ENCODE results near the gene ACTN1. TPM values are rescaled to one million over a fixed set of nuclear protein-coding genes. Genes with fewer than 3 reads are reported as not detected.
A peak's percentile ranks its signal among the peaks of the same experiment; 100 is the strongest.

Gene ACTN1
- total RNA-seq, 4 donors from 2014 or later = 10.0 to 17.3 (median 14.1) TPM

DNA sequence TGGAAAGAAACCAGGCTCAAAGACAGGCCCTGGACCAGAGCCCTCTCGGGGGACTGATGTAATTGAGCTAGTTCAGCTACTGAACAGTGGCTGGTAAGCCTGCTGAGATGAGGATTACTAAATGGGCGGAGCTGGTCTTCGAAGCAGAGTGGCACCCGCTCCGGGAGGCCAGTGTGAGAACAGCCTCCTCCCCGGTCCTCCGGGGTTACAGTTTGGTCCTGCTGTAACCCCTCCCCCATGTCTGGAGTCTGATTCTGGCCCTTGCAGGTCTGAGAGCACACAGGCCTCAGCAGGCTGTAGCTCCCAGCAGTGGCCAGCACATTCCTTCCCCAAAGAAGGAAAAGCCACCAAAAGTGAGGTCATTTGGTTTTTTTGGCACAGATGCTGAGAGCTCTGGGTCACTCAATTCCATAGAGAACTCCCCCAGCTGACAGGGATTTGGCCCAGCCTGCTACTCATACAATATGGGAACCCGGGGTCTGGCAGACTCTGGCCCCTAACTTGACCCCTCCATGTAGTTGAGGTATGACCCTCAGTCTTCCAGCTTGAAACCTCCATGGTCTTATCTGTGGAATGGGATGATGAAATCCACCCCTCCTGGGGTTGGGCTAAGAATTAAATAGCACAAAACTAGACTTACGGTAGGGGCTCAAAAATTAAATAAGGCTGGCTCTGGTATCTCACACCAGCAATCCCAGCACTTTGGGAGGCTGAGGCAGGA lies 39.0 kb downstream of the ACTN1 start:
- in situ Hi-C loops (cut with MboI; ENCODE audit: low sequenced_read_pairs in 4 of 4) = no loop called here
- H3K4me3 ChIP-seq = no peak overlapping the region
- peaks cover 30 to 36% of the 10 kb centered on the region in 2 donors for H3K4me1 ChIP-seq

DNA sequence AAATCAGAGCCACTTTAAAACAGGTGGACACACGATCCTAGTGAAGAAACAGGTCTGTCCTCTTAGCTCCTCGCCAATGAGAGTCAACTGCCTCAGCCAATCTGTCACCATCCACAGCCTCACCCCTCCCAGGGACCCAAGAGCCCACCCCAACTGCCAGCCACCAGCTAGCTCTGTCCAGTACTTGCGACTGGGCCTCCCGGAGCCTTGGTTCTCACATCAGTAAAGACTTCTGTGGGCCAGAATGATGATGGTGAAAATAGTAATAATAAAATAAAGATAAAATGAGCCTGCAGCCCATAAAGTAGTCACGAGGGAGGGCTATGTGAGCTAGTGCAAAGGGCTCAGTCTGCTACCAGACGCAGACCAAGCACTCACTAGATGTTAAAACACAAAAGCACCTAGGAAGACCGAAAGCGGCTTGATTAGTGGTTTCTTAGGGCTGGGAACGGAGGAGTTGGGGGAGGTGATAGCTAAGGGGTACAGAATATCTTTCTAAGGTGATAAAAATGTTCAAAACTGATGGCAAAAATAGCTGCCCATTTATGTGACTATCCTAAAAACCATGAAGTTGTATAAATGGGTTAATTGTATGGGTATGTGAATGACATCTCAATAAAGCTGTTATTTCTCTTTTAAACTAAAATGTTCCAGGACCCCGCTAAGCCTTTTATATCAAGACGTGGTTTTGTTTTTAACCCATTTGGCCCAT lies 39.8 kb downstream of the ACTN1 start:
- no peak for ATAC-seq
- intact Hi-C loops (cut with DNase I; ENCODE audit: low total_unique reads) (no loop called here), in situ Hi-C loops (cut with MboI; ENCODE audit: low sequenced_read_pairs in 4 of 4) (no loop called here)
- no peaks in the 10 kb centered on the region for H3K36me3 ChIP-seq
- TF ChIP-seq, protein P1, sequence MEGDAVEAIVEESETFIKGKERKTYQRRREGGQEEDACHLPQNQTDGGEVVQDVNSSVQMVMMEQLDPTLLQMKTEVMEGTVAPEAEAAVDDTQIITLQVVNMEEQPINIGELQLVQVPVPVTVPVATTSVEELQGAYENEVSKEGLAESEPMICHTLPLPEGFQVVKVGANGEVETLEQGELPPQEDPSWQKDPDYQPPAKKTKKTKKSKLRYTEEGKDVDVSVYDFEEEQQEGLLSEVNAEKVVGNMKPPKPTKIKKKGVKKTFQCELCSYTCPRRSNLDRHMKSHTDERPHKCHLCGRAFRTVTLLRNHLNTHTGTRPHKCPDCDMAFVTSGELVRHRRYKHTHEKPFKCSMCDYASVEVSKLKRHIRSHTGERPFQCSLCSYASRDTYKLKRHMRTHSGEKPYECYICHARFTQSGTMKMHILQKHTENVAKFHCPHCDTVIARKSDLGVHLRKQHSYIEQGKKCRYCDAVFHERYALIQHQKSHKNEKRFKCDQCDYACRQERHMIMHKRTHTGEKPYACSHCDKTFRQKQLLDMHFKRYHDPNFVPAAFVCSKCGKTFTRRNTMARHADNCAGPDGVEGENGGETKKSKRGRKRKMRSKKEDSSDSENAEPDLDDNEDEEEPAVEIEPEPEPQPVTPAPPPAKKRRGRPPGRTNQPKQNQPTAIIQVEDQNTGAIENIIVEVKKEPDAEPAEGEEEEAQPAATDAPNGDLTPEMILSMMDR (IDR thresholded peaks at IDR 0.05 in 4 of 5, conservative IDR thresholded peaks at IDR 0.05 in 1 of 5) = no peak
- no peak for TF ChIP-seq POLR2A (IDR thresholded peaks at IDR 0.05)
- H3K4me3 ChIP-seq = no peak overlapping the region
- H3K9me3 ChIP-seq = no peaks in the 10 kb centered on the region
- H3K27ac ChIP-seq = peak overlapping the region; percentile 65 to 81 (median 74)
- no peaks in the 10 kb centered on the region for H3K27me3 ChIP-seq
- peaks cover 26 to 36% of the 10 kb centered on the region in 2 donors for H3K4me1 ChIP-seq
- DNase-seq = no peak

More for the DNA sequence above, 39.0 kb downstream of the ACTN1 start:
- H3K27ac ChIP-seq = peak overlapping the region; percentile 65 to 81 (median 74)
- ATAC-seq (peak; percentile 46 to 61), DNase-seq (peak in 1 of 2 donors; percentile 46)
- TF ChIP-seq, protein P1 (IDR thresholded peaks at IDR 0.05 in 4 of 5, conservative IDR thresholded peaks at IDR 0.05 in 1 of 5) = no peak
- peak in 1 of 2 donors; percentile 32 for TF ChIP-seq POLR2A (IDR thresholded peaks at IDR 0.05)
- H3K36me3 ChIP-seq = no peaks in the 10 kb centered on the region
- intact Hi-C loops (cut with DNase I; ENCODE audit: low total_unique reads) = no loop called here
- H3K27me3 ChIP-seq = no peaks in the 10 kb centered on the region
- no peaks in the 10 kb centered on the region for H3K9me3 ChIP-seq

DNA sequence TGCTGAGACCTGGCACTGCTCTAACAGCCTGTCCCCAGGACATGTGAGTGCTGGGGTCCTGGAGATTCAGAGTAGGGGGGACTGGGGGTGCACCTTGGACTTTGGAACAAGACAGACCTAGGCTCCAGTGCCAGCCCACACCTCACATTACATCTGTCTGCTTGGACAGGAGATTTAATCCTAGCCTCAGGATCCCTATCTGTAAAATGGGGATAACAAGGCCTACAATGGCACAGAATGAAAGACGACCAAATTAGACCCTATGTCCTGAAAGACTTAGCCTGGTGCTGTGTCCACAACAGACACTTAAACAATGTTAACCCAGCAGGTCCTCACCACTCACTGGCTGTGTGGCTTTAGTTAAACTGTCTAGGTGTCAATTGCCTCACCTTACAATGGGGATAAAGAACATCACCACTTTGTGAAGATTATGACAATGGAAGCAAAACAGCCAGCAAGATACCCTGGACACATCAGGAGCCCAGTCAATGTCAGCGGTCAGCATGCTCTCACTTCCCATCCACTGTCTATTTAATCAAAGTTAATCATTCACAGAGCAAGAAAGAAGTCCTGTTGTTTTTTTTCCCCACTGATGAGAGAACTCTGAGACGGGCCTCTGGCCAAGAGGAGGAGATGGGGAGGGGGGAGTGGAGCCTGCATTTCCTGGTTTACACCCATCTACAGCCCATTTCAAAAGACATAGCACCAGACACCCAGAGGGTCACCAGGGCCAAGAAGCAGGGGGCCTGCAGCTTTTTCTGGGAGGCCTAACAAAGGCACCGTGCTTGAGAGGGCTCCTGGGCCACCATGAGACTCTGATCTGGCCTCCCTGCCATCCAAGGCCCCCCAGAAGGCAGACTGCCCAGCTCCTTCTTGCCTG lies 40.6 kb downstream of the ACTN1 start:
- no peaks in the 10 kb centered on the region for H3K36me3 ChIP-seq

More for the DNA sequence above, 40.6 kb downstream of the ACTN1 start:
- no peak overlapping the region for H3K4me3 ChIP-seq
- TF ChIP-seq, protein P1 (IDR thresholded peaks at IDR 0.05 in 4 of 5, conservative IDR thresholded peaks at IDR 0.05 in 1 of 5) = no peak
- TF ChIP-seq POLR2A (IDR thresholded peaks at IDR 0.05) = no peak
- no peaks in the 10 kb centered on the region for H3K9me3 ChIP-seq
- DNase-seq (no peak), ATAC-seq (no peak)
- H3K27me3 ChIP-seq = no peaks in the 10 kb centered on the region
- in situ Hi-C loops (cut with MboI; ENCODE audit: low sequenced_read_pairs in 4 of 4) = no loop called here
- intact Hi-C loops (cut with DNase I; ENCODE audit: low total_unique reads) = no loop called here
- peaks cover 21 to 33% of the 10 kb centered on the region in 2 donors for H3K4me1 ChIP-seq
- H3K27ac ChIP-seq = peak overlapping the region; percentile 65 to 81 (median 74)
